GM23248 (cell line): ENCODE data around the gene PI4KA.
"Not testable (repeated sequence)": the region's sequence is repeated elsewhere in the genome, so short reads cannot be mapped to it uniquely, and the experiment has no call there.

Experiments
- EZH2 ChIP-seq: fragments of 200-600 bp; sonication (generic); IDR thresholded peaks from 2 replicates; pipeline ENCODE4 v1.6.1; 2018; ENCODE audit warnings: antibody characterized with exemption, mild to moderate bottlenecking; ENCODE audit not compliant: insufficient read depth, poor library complexity, severe bottlenecking
- EZH2phosphoT487 ChIP-seq: fragments of 200-600 bp; sonication (generic); IDR thresholded peaks from 2 replicates; pipeline ENCODE4 v1.6.1; 2018; ENCODE audit warnings: antibody characterized with exemption, moderate library complexity, mild to moderate bottlenecking, low read depth; ENCODE audit not compliant: insufficient read depth

GRCh38 chr22:20769496-20769826, 89.2 kb downstream of the PI4KA start:
- TF ChIP-seq EZH2, EZH2phosphoT487: not testable (repeated sequence)
